Keratinocyte (primary cell): ENCODE data around the gene ZNF441. TPM values are rescaled to one million over a fixed set of nuclear protein-coding genes. Genes with fewer than 3 reads are reported as not detected.
A peak's percentile ranks its signal among the peaks of the same experiment; 100 is the strongest.

Experiments
- DNase-seq: peaks from one replicate; pipeline ENCODE4 v3.0.0-alpha.2; 2011; ENCODE audit warnings: low read depth, missing footprints, low spot score
- FAIRE-seq: peaks from 2 replicates; lab custom pipeline; 2011; peaks lifted over from hg19 to GRCh38; lab: Jason Lieb, UNC
- H2AFZ ChIP-seq: 2 replicates; pipeline ENCODE4 v1.6.0; 2012; ENCODE audit warnings: low read length, control low read depth, inconsistent platforms; ENCODE audit not compliant: control insufficient read depth
- H3K27ac ChIP-seq: 2 replicates; pipeline ENCODE4 v1.5.1; 2011; ENCODE audit warnings: low read length; ENCODE audit not compliant: control insufficient read depth, insufficient read depth
- H3K27me3 ChIP-seq: 3 replicates; pipeline ENCODE4 v1.6.0; 2011; ENCODE audit warnings: low read length; ENCODE audit not compliant: control insufficient read depth, insufficient read depth; ENCODE audit errors: extremely low read depth
- H3K36me3 ChIP-seq, 2 experiments: 2 replicates in 1 of 2; 3 replicates in 1 of 2; pipeline ENCODE4 v1.5.1; 2011; ENCODE audit warnings: low read length in 2 of 2, mild to moderate bottlenecking in 1 of 2; ENCODE audit not compliant: control insufficient read depth in 2 of 2, insufficient read depth in 2 of 2; ENCODE audit errors: extremely low read depth in 1 of 2
- H3K4me1 ChIP-seq: 3 replicates; pipeline ENCODE4 v1.5.1; 2011; ENCODE audit warnings: low read length; ENCODE audit not compliant: control insufficient read depth, insufficient read depth; ENCODE audit errors: extremely low read depth
- H3K4me2 ChIP-seq: 3 replicates; pipeline ENCODE4 v1.6.0; 2011; ENCODE audit warnings: low read depth, low read length; ENCODE audit not compliant: control insufficient read depth, insufficient read depth; ENCODE audit errors: extremely low read depth
- H3K4me3 ChIP-seq, 3 experiments: fragments of 200-600 bp in 1 of 3; sonication (generic) in 1 of 3; 2 replicates in 2 of 3; 3 replicates in 1 of 3; pipeline ENCODE4 v1.5.1; 2011 to 2016; ENCODE audit warnings: low read length in 3 of 3, mild to moderate bottlenecking in 3 of 3, control low read depth in 2 of 3, inconsistent platforms in 1 of 3, low read depth in 1 of 3, mixed read lengths in 1 of 3, mixed run types in 1 of 3, moderate library complexity in 1 of 3; ENCODE audit not compliant: control insufficient read depth in 2 of 3, insufficient read depth in 2 of 3; ENCODE audit errors: extremely low read depth in 1 of 3
- H3K79me2 ChIP-seq: 2 replicates; pipeline ENCODE4 v1.6.0; 2012; ENCODE audit warnings: low read length; ENCODE audit not compliant: control insufficient read depth, insufficient read depth
- H3K9ac ChIP-seq: 3 replicates; pipeline ENCODE4 v1.6.0; 2011; ENCODE audit warnings: low read length; ENCODE audit not compliant: control insufficient read depth, insufficient read depth; ENCODE audit errors: extremely low read depth
- H3K9me1 ChIP-seq: 3 replicates; pipeline ENCODE4 v1.6.0; 2011; ENCODE audit warnings: low read length; ENCODE audit not compliant: control insufficient read depth, insufficient read depth; ENCODE audit errors: extremely low read depth
- H3K9me3 ChIP-seq: 2 replicates; pipeline ENCODE4 v1.5.1; 2012; ENCODE audit warnings: low read depth, low read length; ENCODE audit not compliant: control insufficient read depth
- H4K20me1 ChIP-seq: 3 replicates; pipeline ENCODE4 v1.6.0; 2011; ENCODE audit warnings: low read length; ENCODE audit not compliant: control insufficient read depth, insufficient read depth; ENCODE audit errors: extremely low read depth
- EZH2 ChIP-seq: IDR thresholded peaks from one replicate; pipeline ENCODE4 v1.6.1; 2012; ENCODE audit warnings: inconsistent platforms, mild to moderate bottlenecking, low read length, moderate library complexity
- dilution Hi-C: fragments of 300-500 bp; cut with MboI; formaldehyde crosslinking; loops from one replicate; pipeline ENCODE4 v1.7.0; 2020; ENCODE audit warnings: low sequenced_read_pairs; ENCODE audit not compliant: extremely low pct_ligation_motif_present
- polyA minus RNA-seq, 3 experiments: library from RNA; depleted of rRNA, polyadenylated mRNA; stranded (reverse); fragments of >200 nt; gene quantifications; 1 replicate in 1 of 3; 2 replicates in 1 of 3; 3 replicates in 1 of 3; pipeline ENCODE4 v1.2.3, GENCODE V29; 2011
- polyA plus RNA-seq, 5 experiments: library from polyadenylated mRNA; depleted of rRNA in 3 of 5; stranded (reverse) in 3 of 5; stranded (forward) in 1 of 5; unstranded in 1 of 5; fragments of >200 nt; gene quantifications; 1 replicate in 1 of 5; 2 replicates in 3 of 5; 3 replicates in 1 of 5; pipeline versions ENCODE4 v1.2.1 to v1.2.3, GENCODE V29; 2011 to 2012; ENCODE audit warnings: missing spikeins in 2 of 5, low read depth in 1 of 5, low replicate concordance in 1 of 5
- TF ChIP-seq, protein P1 (sequence below), 3 experiments: IDR thresholded peaks in 1 of 3; conservative IDR thresholded peaks in 1 of 3; optimal IDR thresholded peaks in 1 of 3; 2 replicates in 2 of 3; 3 replicates in 1 of 3; pipeline versions ENCODE3 to v1.5.1; 2011; ENCODE audit warnings: low read length in 3 of 3, mild to moderate bottlenecking in 3 of 3, moderate library complexity in 2 of 3, control low read depth in 1 of 3, inconsistent platforms in 1 of 3; ENCODE audit not compliant: insufficient read depth in 2 of 3; ENCODE audit errors: extremely low read depth in 1 of 3

ZNF441 gene
- polyA plus RNA-seq (1.8 to 3.1 TPM (median 3.1 TPM) in 3 replicates), polyA minus RNA-seq (5.3 to 5.5 TPM in 2 of 3 replicates, not detected in the other)
- polyA plus RNA-seq (2011; ENCODE audit: low read depth), result 2.5 TPM
- polyA plus RNA-seq (2011; cell fraction: cytosol; rRNA removed), result 0.58 and 1.3 TPM in 2 replicates
- polyA plus RNA-seq (2011; cell fraction: nucleus; rRNA removed), result 5.8 and 6.1 TPM in 2 replicates
- polyA plus RNA-seq (2012; ENCODE audit: low replicate concordance), result 1.5 and 1.7 TPM in 2 replicates
- polyA minus RNA-seq (2011; cell fraction: cytosol; rRNA and poly(A)+ RNA removed), result 4.0 TPM
- polyA minus RNA-seq (2011; cell fraction: nucleus; rRNA and poly(A)+ RNA removed), result 5.8 and 7.1 TPM in 2 replicates

DNA sequence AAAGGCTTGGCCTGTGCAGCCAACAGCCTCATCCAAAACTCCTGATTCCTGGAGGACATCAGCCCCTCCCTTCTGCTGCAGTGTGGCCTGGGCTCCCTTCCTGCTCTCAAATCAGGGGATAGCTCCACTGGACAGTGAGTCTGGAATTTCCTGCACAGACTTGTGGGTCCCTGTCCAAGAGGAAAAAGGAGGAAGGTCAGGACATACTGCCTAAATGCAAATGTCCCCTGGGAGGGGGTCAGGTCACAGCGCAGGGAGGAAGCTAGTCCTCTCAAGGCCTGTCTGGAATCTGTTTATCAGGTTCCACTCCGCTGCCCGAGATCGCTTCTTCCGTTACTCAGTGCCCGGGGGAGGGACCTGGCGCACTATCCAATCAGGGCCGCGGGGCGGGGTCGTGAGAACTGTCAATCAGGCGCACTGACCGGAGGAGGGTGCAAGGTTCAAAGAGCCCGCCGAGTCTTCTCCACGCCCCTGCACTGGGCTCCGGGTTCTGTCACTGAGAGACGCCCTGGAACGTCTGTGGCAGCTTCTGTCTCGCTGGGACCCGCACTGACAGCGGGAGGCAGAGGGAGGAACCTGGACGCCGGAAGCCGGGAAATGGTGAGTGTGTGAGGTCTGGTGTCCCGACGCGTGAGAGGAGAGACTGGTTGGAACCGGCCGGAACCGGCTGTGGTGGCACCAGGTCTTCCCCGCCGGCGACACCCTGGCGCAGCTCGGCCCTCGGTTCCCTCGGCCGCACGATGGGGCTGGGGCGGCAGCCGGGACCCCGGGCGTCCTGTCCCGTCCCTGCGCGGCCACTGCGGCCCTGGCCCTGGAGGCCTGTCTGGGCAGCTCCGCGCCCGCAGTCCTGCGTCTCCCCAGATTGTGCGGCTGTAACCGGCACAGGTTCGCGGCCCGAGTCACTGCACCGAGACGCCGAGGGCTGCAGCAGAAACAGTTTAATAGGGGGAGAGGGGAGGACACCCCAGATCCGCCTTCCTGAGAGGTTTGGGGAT lies at the start of gene ZNF441:
ZNF441 (plus strand) TSS at position 404 of the 995 bp plus-strand sequence; CDS start at position 598, 194 bp downstream.
- peak; percentile 13 for FAIRE-seq

DNA sequence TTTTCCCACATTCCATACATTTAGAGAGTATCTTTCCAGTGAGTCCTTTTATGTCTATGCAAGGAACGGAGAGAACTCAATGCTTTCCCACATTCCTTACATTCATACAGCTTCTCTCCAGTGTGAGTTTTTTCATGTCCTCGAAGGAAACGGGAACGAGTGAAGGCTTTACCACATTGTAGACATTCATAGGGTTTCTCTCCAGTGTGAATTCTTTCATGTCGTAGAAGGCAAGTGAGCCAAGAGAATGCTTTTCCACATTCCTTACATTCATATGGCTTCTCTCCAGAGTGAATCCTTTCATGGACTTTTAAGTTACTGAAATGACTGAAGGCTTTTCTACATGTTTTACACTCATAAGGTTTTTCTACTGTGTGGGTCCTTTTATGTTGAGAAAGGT lies 45.1 kb upstream of the ZNF441 start:
- Histone ChIP-seq H3K4me3 (no peak overlapping the region), H3K9ac (no peak overlapping the region), H3K9me3 (peaks cover 27% of the 10 kb centered on the region), H3K27ac (no peak overlapping the region), H3K36me3 (peaks cover 17 to 20% of the 10 kb centered on the region in 2 experiments), H3K79me2 (peaks cover 2% of the 10 kb centered on the region), H3K4me2 (no peak overlapping the region), H4K20me1 (no peaks in the 10 kb centered on the region), H3K27me3 (no peaks in the 10 kb centered on the region), H2AFZ (no peak overlapping the region), H3K9me1 (no peaks in the 10 kb centered on the region), H3K4me1 (no peaks in the 10 kb centered on the region)
- FAIRE-seq (no peak), DNase-seq (no peak)
- dilution Hi-C loops, result no loop called here
- TF ChIP-seq EZH2, result no peak
- TF ChIP-seq, protein P1, sequence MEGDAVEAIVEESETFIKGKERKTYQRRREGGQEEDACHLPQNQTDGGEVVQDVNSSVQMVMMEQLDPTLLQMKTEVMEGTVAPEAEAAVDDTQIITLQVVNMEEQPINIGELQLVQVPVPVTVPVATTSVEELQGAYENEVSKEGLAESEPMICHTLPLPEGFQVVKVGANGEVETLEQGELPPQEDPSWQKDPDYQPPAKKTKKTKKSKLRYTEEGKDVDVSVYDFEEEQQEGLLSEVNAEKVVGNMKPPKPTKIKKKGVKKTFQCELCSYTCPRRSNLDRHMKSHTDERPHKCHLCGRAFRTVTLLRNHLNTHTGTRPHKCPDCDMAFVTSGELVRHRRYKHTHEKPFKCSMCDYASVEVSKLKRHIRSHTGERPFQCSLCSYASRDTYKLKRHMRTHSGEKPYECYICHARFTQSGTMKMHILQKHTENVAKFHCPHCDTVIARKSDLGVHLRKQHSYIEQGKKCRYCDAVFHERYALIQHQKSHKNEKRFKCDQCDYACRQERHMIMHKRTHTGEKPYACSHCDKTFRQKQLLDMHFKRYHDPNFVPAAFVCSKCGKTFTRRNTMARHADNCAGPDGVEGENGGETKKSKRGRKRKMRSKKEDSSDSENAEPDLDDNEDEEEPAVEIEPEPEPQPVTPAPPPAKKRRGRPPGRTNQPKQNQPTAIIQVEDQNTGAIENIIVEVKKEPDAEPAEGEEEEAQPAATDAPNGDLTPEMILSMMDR (optimal IDR thresholded peaks at IDR 0.05 in 1 of 3, IDR thresholded peaks at IDR 0.05 in 1 of 3, conservative IDR thresholded peaks at IDR 0.05 in 1 of 3; ENCODE audit: extremely low read depth in 1 of 3, insufficient read depth in 2 of 3, low read length in 3 of 3), result no peak

More for the DNA sequence above, at the start of gene ZNF441:
- peak within 1 kb of the TSS; percentile 82 for H3K9ac ChIP-seq
- DNase-seq, result peak; percentile 64
- dilution Hi-C loops, result no loop called here
- peaks cover 4% of the 10 kb centered on the region for H3K4me1 ChIP-seq
- H3K9me3 ChIP-seq, result no peaks in the 10 kb centered on the region
- peak within 1 kb of the TSS; percentile 71 for H3K27ac ChIP-seq
- no peaks in the 10 kb centered on the region for H3K9me1 ChIP-seq
- peak within 1 kb of the TSS; percentile 73 for H3K4me2 ChIP-seq
- H3K79me2 ChIP-seq, result no peaks in the 10 kb centered on the region
- H4K20me1 ChIP-seq, result no peaks in the 10 kb centered on the region
- H3K4me3 ChIP-seq, result peak within 1 kb of the TSS; percentile 61 to 74 (median 64)
- TF ChIP-seq, protein P1 (optimal IDR thresholded peaks at IDR 0.05 in 1 of 3, IDR thresholded peaks at IDR 0.05 in 1 of 3, conservative IDR thresholded peaks at IDR 0.05 in 1 of 3; ENCODE audit: extremely low read depth in 1 of 3, insufficient read depth in 2 of 3, low read length in 3 of 3), result no peak
- TF ChIP-seq EZH2, result no peak
- no peaks in the 10 kb centered on the region for H3K36me3 ChIP-seq
- no peaks in the 10 kb centered on the region for H3K27me3 ChIP-seq
- peak within 1 kb of the TSS; percentile 91 for H2AFZ ChIP-seq
